Measurements from ENCODE around the gene PLBD1. TPM values are rescaled to one million over a fixed set of nuclear protein-coding genes. Genes with fewer than 3 reads are reported as not detected.

Gene PLBD1
- polyA plus RNA-seq, 10 donors, result 22.4 to 28.0 (median 24.2) TPM

- no peak for DNase-seq
Measured at GRCh38 chr12:14510574-14510973, 57.1 kb downstream of the PLBD1 start.

- DNase-seq, result no peak
Measured at GRCh38 chr12:14505626-14506596, 61.8 kb downstream of the PLBD1 start.

GRCh38 chr12:14495326-14495725, 72.4 kb downstream of the PLBD1 start:
- no peak for DNase-seq

- no peak for DNase-seq
Measured at GRCh38 chr12:14482886-14483285, 84.8 kb downstream of the PLBD1 start.

GRCh38 chr12:14482361-14482760, 85.3 kb downstream of the PLBD1 start:
- DNase-seq, result no peak

- no peak for DNase-seq
Measured at GRCh38 chr12:14481201-14481600, 86.5 kb downstream of the PLBD1 start.

GRCh38 chr12:14479004-14479403, 88.7 kb downstream of the PLBD1 start:
- no peak for DNase-seq

- DNase-seq, result peak in 2 of 3 donors; percentile 6 to 14
Measured at GRCh38 chr12:14473707-14474287, 93.9 kb downstream of the PLBD1 start.

- DNase-seq, result no peak
Measured at GRCh38 chr12:14471497-14471896, 96.2 kb downstream of the PLBD1 start.

- no peak for DNase-seq
Measured at GRCh38 chr12:14460212-14460841, 107.4 kb downstream of the PLBD1 start.

- DNase-seq, result peak in 1 of 3 donors; percentile 7
Measured at GRCh38 chr12:14454098-14454907, 113.4 kb downstream of the PLBD1 start.

Other genes with a start within 250 kb of the PLBD1 start
- gene ATF7IP, start 202.2 kb downstream of the PLBD1 start, polyA plus RNA-seq (ENCODE audit: insufficient read length in 10 of 10), result 10 to 100 TPM; 29.6 to 41.1 (median 33.9) TPM
- gene GUCY2C, start 128.7 kb upstream of the PLBD1 start, polyA plus RNA-seq (ENCODE audit: insufficient read length in 10 of 10), result under 1 TPM; 0.13 to 0.38 (median 0.25) TPM
- 10 to 100 TPM; 49.0 to 71.0 (median 58.8) TPM for gene WBP11, start 235.6 kb upstream of the PLBD1 start, polyA plus RNA-seq (ENCODE audit: insufficient read length in 10 of 10)
- gene C12orf60, start 235.8 kb upstream of the PLBD1 start, polyA plus RNA-seq (ENCODE audit: insufficient read length in 10 of 10), result 1 to 10 TPM in 8 of 10 donors, under 1 TPM in 2; 0.73 to 2.5 (median 1.3) TPM
- under 1 TPM; 0.08 to 0.42 (median 0.19) TPM for gene SMCO3, start 246.3 kb upstream of the PLBD1 start, polyA plus RNA-seq (ENCODE audit: insufficient read length in 10 of 10)

Data from muscle of back (tissue), 11 donors.